HG03575 (cell line): ENCODE results near the gene CADM2.
A peak's percentile ranks its signal among the peaks of the same experiment; 100 is the strongest.

Experiments used
- ATAC-seq: cut with Tn5 transposase; IDR thresholded peaks from one replicate; pipeline ENCODE4 v1.9.1; 2021; ENCODE audit not compliant: unreplicated experiment, insufficient number of reproducible peaks, low FRiP score; ENCODE audit errors: extremely low read depth

CADM2 gene

GRCh38 chr3:85258819-85259218 is 300.0 kb downstream of the CADM2 start:
- ATAC-seq, result no peak

GRCh38 chr3:85259748-85260147 is 301.0 kb downstream of the CADM2 start:
- ATAC-seq, result no peak

- no peak for ATAC-seq
These were observed 305.6 kb downstream of the CADM2 start for GRCh38 chr3:85264381-85264780.

DNA sequence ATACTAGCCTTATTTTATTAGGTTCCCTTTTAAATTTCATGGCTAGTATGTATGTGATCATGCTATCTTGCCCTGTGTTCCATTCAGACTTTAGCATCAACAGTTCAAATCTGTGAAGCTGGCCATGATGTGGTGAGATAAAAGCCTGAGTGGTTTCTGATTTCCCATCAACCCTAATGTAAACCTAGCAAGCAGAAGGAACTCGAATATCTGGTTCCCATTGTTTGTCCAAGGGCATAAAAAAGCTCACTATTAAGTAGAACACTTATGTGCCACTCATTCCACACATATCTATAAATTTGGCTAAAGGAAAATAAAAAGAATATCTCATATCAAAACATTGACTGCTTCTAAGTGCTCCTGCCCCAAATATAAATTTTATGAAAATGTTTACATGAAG is 311.7 kb downstream of the CADM2 start:
- no peak for ATAC-seq

- ATAC-seq, result no peak
These were observed 313.1 kb downstream of the CADM2 start for GRCh38 chr3:85271911-85272310.

- ATAC-seq, result no peak
These were observed 329.5 kb downstream of the CADM2 start for GRCh38 chr3:85288257-85288656.

DNA sequence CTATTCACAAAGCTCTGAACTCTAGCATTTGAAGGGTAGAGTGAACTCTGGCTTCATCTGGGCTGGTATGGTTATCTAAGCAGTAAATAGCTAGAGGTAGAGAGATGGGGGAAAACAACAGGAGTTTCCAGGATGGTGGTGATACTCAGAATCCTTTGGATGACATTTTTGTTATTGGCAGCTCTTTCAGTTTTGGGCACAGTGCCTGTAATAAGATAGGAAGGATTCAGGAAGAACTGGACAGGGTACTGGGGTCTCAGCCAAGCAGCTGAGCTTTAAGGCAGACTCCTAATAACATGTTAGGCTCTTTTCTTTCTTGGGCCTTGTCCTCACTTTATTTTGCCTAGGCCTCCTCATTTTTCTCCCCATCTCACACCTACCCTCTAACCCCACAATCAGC is 338.5 kb downstream of the CADM2 start:
- ATAC-seq, result no peak

DNA sequence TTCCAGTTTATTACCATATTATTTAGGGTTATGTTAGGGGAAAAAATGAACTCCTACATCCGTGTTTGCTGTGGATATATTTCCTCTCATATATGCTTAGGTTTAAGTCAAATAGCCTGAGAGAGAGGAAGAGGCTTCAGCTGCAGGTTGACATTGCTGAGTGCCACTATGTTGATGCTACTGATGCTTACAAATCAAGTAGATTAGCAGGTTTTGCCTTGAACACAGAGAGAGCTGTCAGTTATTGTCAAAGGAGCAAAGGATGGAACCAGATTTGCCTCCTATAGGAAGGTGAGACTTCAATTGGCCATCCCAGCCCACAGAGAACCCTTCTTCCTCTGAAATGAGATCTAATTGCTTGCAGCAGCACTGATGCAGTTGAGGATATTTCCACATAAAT is 339.2 kb downstream of the CADM2 start:
- no peak for ATAC-seq

GRCh38 chr3:85303156-85303555 is 344.4 kb downstream of the CADM2 start:
- no peak for ATAC-seq

DNA sequence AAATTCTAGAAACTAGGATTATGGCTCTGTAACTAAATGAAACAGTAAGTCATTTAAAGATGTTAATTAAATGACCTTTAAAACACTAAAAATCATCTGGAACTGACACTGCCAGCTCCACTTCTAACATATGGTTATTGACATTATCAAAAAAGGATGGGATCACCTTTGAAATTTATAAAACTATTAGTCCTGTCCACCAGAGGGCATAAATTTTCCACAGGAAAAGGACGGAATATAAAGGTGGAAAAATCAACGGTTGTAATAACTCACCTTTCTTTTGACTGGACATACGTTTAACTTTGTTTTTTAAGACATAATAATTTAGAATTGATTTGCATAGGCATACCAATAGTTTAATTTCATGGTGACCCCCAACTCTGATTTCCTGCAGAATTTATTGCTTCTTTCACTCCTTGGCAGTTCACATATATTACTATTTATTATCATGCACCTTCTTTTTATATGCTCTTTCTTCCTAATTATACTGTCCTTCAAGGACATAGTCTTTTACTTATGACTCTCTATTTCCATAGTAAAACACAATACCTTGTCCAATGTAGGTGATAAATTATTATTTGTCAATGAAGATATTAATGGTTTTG is 345.7 kb downstream of the CADM2 start:
- ATAC-seq, result no peak

DNA sequence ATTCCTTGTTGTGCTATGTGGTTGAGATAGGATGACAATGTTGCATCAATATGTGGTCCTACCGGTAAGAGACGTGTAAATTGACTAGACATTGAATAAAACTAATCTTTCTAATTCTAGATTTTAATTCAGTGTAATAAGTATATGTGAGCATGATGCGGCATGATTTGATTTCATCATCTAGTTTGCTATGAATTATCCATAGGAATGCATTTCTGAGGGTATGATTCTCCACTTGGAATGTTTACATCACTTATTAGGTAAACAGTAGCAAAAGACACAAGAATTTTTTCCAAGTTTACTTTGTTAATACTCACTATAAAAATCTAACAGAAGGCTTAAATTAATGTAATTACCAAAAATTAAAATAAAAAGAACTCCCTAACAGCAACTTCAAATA is 353.5 kb downstream of the CADM2 start:
- no peak for ATAC-seq

DNA sequence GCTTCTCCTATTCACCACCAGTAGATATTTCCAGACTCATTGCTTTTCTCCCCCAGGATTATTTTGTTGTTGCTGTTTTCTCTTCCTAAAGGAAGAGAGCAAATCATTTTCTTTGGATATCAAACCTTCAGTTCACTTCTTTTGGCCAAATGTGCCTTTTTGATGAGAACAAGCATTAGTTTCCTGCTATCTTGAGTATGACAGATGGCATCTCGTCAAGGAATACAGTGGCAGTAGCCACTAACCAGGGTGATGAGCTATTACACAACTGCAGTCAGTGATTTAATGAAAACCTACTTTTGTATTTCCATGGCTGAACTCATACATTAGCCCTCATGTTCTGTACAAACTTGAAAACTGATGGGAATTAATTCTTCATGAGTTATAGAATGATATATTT is 354.6 kb downstream of the CADM2 start:
- ATAC-seq, result no peak

DNA sequence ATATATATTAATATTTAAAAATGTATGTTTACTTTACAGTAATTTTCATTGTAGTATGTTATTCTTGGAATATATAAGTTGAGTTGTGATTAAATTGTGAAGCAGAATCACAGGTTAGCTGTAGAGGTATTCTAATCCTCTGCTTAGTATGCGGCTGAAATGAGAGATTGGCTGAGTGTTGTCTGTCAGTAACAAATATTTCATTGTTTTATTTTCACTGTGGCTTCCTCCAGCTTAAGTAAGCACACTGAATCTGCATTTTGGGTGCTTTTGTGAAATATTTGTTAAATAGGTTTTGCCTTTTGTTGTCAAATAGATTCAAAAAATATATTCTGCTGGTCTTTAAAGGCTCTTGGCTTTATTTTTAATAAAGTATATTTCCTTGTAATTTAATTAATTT is 357.5 kb downstream of the CADM2 start:
- no peak for ATAC-seq

DNA sequence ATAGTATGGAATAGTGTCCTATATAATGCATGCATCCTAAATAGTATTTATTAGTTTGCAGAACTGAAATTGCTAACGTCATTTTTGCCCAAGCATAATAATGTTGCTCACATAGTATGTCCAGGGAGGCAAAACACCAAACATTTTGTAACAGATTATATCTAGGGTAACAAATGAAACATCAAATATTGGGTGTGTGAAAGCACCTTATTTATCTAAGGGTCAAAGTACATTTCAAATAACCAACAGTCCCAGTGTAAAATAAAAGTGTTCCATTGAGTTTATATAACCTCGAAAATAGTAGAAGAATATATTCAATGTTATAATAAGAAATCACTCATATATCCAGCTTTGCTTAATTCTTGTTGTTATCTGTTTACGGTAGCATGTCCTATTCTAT is 363.1 kb downstream of the CADM2 start:
- no peak for ATAC-seq

- no peak for ATAC-seq
These were observed 371.3 kb downstream of the CADM2 start for GRCh38 chr3:85330071-85330470.

- ATAC-seq, result no peak
These were observed 379.1 kb downstream of the CADM2 start for GRCh38 chr3:85337895-85338294.

- ATAC-seq, result no peak
These were observed 384.1 kb downstream of the CADM2 start for GRCh38 chr3:85342915-85343314.

GRCh38 chr3:85355572-85355971 is 396.8 kb downstream of the CADM2 start:
- no peak for ATAC-seq

DNA sequence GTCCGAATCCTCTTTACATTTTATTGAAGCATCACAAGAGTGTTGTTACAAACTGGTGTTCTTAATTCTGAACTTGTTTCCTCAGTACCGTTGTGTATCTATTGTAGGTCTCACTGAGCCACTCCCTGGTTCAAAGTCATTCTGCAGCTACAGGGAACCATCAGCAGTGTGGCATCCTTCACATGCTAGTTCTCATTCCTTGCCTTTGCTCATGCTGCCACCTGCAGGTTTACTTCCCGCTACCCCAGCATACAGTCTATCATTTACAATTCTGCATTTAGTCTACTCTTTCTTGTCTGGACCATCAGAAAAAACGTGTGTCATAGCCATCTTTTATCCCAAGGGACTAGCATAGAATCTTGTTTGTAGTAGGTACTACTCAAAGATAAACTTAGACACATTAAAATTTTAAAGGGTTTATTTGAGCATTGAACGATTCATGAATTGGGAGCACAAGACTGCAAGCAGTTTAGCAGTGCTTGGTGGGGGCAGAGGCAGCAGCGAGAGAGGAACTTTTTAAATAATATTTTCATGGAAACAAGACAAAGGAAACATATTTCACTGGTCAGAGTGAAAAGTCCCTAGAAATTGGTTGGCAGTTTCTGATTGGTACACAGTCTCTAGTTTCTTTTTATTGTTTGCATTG is 402.1 kb downstream of the CADM2 start:
- ATAC-seq, result peak; percentile 68

GRCh38 chr3:85364296-85364909 is 405.6 kb downstream of the CADM2 start:
- ATAC-seq, result no peak

DNA sequence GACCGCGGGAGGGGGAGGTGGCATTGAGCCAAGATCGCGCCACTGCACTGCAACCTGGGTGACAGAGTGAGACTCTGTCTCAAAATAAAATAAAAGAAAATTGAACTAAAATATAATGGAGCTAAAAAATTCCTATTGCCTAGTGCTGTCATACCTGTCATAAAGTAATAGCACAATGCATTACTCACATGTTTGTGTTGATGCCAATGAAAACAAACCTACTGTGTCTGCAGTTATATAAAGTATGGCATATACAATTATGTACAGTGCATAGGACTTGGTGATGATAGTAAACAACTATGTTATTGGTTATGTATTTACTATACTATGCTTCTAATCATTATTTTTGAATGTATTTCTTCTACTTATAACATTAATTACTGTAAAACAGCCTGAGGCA is 411.6 kb downstream of the CADM2 start:
- ATAC-seq, result no peak
